Esophagus muscularis mucosa (tissue), 4 donors: ENCODE data around the gene SREBF1. TPM values are rescaled to one million over a fixed set of nuclear protein-coding genes. Genes with fewer than 3 reads are reported as not detected.
A peak's percentile ranks its signal among the peaks of the same experiment; 100 is the strongest.

Source experiments
- DNase-seq: peaks from one replicate; pipeline ENCODE4 v3.0.0-alpha.2; 2017; ENCODE audit errors: extremely low spot score
- H3K27ac ChIP-seq, 4 donors: fragments of 200-600 bp; sonication (generic); replicated peaks in 1 of 4; 1 replicate in 3 of 4; 2 replicates in 1 of 4; pipeline ENCODE4 v1.5.1; 2016 to 2019; ENCODE audit warnings: mild to moderate bottlenecking in 1 of 4
- H3K27me3 ChIP-seq, 4 donors: fragments of 200-600 bp; sonication (generic); one replicate each; pipeline versions ENCODE4 v1.5.1 to v1.6.0; 2016 to 2019
- H3K36me3 ChIP-seq, 4 donors: fragments of 200-600 bp; sonication (generic); one replicate each; pipeline ENCODE4 v1.5.1; 2016 to 2019
- H3K4me1 ChIP-seq, 4 donors: fragments of 200-600 bp; sonication (generic); one replicate each; pipeline ENCODE4 v1.5.1; 2016 to 2019
- H3K4me3 ChIP-seq, 4 donors: fragments of 200-600 bp; sonication (generic); 1 replicate in 2 of 4; 2 replicates in 2 of 4; pipeline ENCODE4 v1.5.1; 2016 to 2019; ENCODE audit warnings: mild to moderate bottlenecking in 4 of 4, moderate library complexity in 1 of 4
- H3K9me3 ChIP-seq, 4 donors: fragments of 200-600 bp; sonication (generic); 1 replicate in 3 of 4; 2 replicates in 1 of 4; pipeline ENCODE4 v1.5.1; 2016 to 2019
- EP300 ChIP-seq: sonication (generic); formaldehyde crosslinking; IDR thresholded peaks from one replicate; pipeline ENCODE4 v1.6.1; 2017; ENCODE audit warnings: antibody characterized with exemption
- POLR2A ChIP-seq: fragments of 450-650 bp; IDR thresholded peaks from one replicate; pipeline ENCODE4 v1.6.1; 2017; ENCODE audit warnings: antibody characterized with exemption, moderate library complexity, mild to moderate bottlenecking, low read depth
- POLR2AphosphoS5 ChIP-seq, 2 donors: sonication (generic); formaldehyde crosslinking; IDR thresholded peaks; one replicate each; pipeline ENCODE4 v1.6.1; 2017; ENCODE audit warnings: antibody characterized with exemption in 2 of 2
- WGBS: methylation state at CpG from one replicate; pipeline ENCODE4 v1.1.5; 2018; 5-methylcytosine and 5-hydroxymethylcytosine counted together
- intact Hi-C: fragments of 100-400 bp; cut with DNase I; formaldehyde crosslinking; loops from one replicate; pipeline ENCODE4 v1.15.1; 2023
- total RNA-seq, 4 donors: library from RNA; depleted of rRNA; stranded (reverse); fragments of >200 nt; gene quantifications; one replicate each; pipeline versions ENCODE4 v1.1.0 to v1.2.1, GENCODE V29; 2016
- TF ChIP-seq, protein P1 (sequence below), 3 experiments: fragments of 200-600 bp in 2 of 3; fragments of 450-650 bp in 1 of 3; sonication (generic) in 2 of 3; IDR thresholded peaks; one replicate each; pipeline ENCODE4 v1.5.1; 2017 to 2019; ENCODE audit warnings: antibody characterized with exemption in 3 of 3, mild to moderate bottlenecking in 2 of 3, moderate library complexity in 1 of 3

Gene SREBF1
- total RNA-seq, 4 donors from 2014 or later: 28.1 to 62.6 (median 39.7) TPM

DNA sequence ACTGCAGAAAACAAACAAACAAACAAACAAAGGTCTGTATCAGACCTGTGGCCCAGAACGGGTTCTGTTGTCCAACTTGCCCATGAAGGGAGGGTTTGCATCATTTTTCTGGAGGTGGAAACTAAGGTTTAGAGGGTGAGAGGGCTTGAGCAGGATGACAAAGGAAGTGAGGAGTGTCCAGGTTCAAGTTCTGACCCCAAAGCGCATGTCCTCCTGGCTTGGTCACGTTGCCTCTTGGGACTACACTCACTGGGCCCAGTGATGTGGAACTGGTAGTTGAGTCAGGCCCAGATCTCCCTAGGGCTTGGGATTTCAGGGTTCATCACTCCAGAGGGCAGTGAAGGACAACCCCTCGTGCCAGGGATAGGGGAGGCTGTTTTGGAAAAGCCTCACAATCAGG is 1.8 kb downstream of the SREBF1 start:
- DNase-seq: no peak
- no peaks in the 10 kb centered on the region for H3K27me3 ChIP-seq
- peaks cover 0 to under 1% (median 0%) of the 10 kb centered on the region in 4 donors for H3K36me3 ChIP-seq
- intact Hi-C loops: no loop called here
- H3K27ac ChIP-seq: peak overlapping the region; percentile 95 to 100 (median 99)
- whole genome bisulfite sequencing: 78% methylated on average over 3 of the region's 4 CpGs
- H3K9me3 ChIP-seq: no peaks in the 10 kb centered on the region
- TF ChIP-seq POLR2A (no peak), EP300 (no peak), POLR2AphosphoS5 (IDR thresholded peaks at IDR 0.05) (no peak)
- TF ChIP-seq, protein P1, sequence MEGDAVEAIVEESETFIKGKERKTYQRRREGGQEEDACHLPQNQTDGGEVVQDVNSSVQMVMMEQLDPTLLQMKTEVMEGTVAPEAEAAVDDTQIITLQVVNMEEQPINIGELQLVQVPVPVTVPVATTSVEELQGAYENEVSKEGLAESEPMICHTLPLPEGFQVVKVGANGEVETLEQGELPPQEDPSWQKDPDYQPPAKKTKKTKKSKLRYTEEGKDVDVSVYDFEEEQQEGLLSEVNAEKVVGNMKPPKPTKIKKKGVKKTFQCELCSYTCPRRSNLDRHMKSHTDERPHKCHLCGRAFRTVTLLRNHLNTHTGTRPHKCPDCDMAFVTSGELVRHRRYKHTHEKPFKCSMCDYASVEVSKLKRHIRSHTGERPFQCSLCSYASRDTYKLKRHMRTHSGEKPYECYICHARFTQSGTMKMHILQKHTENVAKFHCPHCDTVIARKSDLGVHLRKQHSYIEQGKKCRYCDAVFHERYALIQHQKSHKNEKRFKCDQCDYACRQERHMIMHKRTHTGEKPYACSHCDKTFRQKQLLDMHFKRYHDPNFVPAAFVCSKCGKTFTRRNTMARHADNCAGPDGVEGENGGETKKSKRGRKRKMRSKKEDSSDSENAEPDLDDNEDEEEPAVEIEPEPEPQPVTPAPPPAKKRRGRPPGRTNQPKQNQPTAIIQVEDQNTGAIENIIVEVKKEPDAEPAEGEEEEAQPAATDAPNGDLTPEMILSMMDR (IDR thresholded peaks at IDR 0.05): no peak
- peak overlapping the region in 2 of 4 donors; percentile 86 to 97 for H3K4me3 ChIP-seq
- H3K4me1 ChIP-seq: peaks cover 63 to 94% (median 90%) of the 10 kb centered on the region in 4 donors

DNA sequence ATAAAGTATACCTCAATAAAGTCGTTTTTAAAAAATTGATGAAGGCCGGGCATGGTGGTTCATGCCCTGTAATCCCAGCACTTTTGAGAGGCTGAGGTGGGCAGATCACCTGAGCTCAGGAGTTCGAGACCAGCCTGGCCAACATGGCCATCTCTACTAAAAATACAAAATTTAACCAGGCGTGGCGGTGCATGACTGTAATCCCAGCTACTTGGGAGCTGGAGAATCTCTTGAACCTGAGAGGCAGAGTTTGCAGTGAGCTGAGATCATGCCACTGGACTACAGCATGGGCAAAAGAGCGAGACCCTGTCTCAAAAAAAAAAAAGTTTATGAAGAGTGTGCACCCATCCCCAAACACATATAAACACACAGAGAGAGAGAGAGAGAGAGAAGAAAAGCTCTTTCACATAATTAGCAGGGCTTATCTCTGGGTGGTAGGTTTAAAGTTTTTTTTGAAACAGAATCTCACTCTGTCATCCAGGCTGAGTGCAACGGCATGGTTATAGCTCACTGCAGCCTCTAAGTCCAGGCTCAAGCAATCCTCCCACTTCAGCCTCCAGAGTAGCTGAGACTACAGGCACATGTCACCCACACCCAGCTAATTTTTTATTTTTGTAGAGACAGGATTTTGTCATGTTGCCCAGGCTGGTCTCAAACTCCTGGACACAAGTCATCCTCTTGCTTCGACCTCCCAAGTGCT is 3.0 kb downstream of the SREBF1 start:
- Histone ChIP-seq H3K9me3 (no peaks in the 10 kb centered on the region), H3K36me3 (peaks cover 0 to 4% (median 0%) of the 10 kb centered on the region in 4 donors), H3K27me3 (no peaks in the 10 kb centered on the region), H3K4me1 (peaks cover 53 to 90% (median 82%) of the 10 kb centered on the region in 4 donors), H3K27ac (peak overlapping the region; percentile 95 to 100 (median 99)), H3K4me3 (no peak overlapping the region)
- intact Hi-C loops: no loop called here
- WGBS: 81% methylated on average over 8 of the region's 8 CpGs
- no peak for DNase-seq
- TF ChIP-seq EP300: no peak
- no peak for TF ChIP-seq POLR2A
- TF ChIP-seq, protein P1 (IDR thresholded peaks at IDR 0.05): no peak
- no peak for TF ChIP-seq POLR2AphosphoS5 (IDR thresholded peaks at IDR 0.05)

DNA sequence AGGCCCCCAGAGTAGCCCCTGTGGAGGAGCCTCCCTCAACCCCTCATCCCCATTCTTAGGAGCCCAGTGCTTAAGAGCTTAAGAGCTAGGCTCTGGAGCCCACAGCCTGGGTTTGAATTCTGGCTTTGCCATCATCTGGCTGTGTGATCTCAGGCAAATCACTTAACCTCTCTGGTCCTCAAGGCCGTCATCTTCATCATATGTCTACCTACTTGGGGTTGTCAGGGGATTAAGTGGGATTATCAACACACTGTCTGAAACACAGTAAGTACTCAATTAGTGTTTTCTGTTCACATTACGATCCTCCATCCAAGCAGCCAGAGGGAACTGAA is 4.8 kb downstream of the SREBF1 start:
- intact Hi-C loops: no loop called here
- H3K9me3 ChIP-seq: no peaks in the 10 kb centered on the region
- H3K27me3 ChIP-seq: no peaks in the 10 kb centered on the region
- no peak for DNase-seq
- peaks cover 35 to 81% (median 76%) of the 10 kb centered on the region in 4 donors for H3K4me1 ChIP-seq
- peaks cover 0 to 8% (median 0%) of the 10 kb centered on the region in 4 donors for H3K36me3 ChIP-seq
- TF ChIP-seq POLR2AphosphoS5 (IDR thresholded peaks at IDR 0.05) (no peak), POLR2A (no peak), EP300 (no peak)
- TF ChIP-seq, protein P1 (IDR thresholded peaks at IDR 0.05): no peak
- 78% methylated on average over 2 of the region's 2 CpGs for WGBS
- H3K4me3 ChIP-seq: no peak overlapping the region
- H3K27ac ChIP-seq: peak overlapping the region in 3 of 4 donors; percentile 42 to 72 (median 71)

DNA sequence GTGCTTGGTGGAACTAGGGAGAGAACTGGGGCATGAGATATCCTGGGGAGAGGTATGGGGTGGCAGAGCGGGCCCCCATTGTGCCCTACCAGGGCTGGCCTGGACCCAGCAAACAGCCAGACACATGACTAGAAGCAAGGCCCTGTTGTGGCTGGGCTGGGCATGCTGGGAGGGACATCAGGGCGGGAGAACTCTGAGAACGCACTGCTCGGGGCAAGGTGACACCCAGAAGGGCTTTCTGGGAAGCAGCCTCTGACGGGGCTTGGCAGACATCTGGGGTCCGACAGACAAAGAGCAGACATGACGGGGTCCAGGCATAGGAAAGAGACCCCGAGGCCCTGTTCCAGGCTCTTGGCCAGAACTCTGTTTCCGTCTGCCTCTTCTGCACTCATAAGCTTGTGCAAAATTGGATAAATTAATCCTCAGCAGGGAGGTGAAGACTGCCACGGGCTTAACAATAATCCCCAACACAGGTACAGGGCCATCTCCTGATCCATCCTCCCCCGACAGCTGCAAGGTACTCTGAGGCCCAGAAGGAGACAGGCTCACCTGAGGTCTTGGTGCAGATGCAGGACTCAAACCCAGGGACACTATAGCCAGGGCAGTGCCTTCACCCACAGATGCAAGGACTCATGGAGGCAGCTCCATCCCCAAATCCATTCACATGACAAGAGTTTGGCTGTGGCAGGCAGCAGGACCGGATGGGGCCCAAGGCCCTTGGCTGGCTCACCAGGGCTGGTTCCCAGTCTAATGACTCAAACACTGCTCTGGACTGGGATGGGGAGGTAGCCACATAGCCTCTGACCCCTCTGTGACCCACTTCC is 5.4 kb downstream of the SREBF1 start:
- Histone ChIP-seq H3K27me3 (no peaks in the 10 kb centered on the region), H3K9me3 (no peaks in the 10 kb centered on the region), H3K36me3 (peaks cover 0 to 8% (median 0%) of the 10 kb centered on the region in 4 donors), H3K27ac (peak overlapping the region; percentile 42 to 72 (median 58)), H3K4me1 (peaks cover 31 to 84% (median 77%) of the 10 kb centered on the region in 4 donors), H3K4me3 (no peak overlapping the region)
- intact Hi-C loops: no loop called here
- 48% methylated on average over 12 of the region's 12 CpGs for WGBS
- TF ChIP-seq POLR2AphosphoS5 (IDR thresholded peaks at IDR 0.05): peak in 1 of 2 donors; percentile 35
- TF ChIP-seq EP300: no peak
- TF ChIP-seq POLR2A: no peak
- TF ChIP-seq, protein P1 (IDR thresholded peaks at IDR 0.05): no peak
- DNase-seq: no peak
